ENCODE data around the gene FOXK1.
"Not testable (repeated sequence)": the region's sequence is repeated elsewhere in the genome, so short reads cannot be mapped to it uniquely, and the experiment has no call there.

FOXK1 gene

DNA sequence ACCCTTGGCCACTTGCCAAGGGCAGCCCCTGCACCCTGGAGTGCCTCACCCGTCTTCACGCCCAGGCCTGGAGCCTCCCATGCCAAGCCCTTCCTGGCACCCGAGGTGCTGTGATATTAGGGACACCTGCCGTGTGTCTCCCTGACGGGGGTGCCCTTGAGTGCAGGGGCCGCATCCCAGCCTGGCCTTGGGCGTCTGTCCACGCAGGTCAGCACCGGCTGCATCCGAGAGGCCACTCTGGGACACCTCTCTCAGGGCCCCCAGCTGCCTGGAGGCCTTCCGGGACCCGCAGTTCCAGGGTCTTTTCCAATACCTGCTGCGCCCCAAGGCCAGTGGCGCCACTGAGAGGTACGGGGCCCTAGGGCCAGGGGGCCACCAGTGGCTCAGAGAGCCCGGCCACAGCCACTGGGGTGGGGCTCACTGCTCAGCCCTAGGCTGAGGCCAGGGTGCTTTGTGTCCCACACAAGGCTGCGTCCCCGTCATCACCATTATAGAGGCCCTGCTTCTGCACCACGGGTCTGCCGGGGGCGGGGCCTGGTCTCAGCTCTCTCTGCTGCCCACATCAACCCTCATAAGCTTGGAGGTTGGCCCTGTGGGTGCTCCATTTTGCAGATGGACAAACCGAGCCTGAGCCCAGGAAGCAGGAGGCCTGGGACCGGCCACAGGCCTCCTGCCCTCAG, 106.0 kb downstream of the FOXK1 start:
- no peak for DNase-seq

DNA sequence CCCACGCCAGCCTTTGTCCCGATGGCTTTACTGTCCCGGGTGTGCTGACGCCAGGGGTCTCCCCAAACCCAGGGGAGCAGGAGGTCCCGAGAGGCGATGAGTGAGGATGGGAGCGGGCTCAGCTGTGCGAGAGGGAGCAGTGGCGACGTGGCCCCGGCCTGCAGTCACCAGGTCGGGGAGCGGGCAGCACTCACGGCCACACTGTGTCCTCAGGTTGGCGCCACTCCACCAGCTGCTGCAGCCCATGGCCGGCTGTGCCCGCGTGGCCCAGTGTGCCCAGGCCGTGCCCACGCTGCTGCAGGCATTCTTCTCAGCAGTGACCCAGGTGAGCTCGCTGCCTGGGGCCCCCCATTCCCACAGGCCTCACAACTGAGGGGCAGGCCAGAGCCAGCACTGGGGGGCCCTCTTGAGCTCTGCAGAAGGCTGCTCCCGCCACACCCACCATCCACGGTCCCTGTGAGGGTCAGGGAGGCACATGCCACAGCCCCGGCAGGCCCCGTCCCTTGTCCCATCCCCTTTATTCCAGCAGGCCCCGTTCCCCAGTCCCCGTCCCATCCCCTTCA, 106.6 kb downstream of the FOXK1 start:
- no peak for DNase-seq

DNA sequence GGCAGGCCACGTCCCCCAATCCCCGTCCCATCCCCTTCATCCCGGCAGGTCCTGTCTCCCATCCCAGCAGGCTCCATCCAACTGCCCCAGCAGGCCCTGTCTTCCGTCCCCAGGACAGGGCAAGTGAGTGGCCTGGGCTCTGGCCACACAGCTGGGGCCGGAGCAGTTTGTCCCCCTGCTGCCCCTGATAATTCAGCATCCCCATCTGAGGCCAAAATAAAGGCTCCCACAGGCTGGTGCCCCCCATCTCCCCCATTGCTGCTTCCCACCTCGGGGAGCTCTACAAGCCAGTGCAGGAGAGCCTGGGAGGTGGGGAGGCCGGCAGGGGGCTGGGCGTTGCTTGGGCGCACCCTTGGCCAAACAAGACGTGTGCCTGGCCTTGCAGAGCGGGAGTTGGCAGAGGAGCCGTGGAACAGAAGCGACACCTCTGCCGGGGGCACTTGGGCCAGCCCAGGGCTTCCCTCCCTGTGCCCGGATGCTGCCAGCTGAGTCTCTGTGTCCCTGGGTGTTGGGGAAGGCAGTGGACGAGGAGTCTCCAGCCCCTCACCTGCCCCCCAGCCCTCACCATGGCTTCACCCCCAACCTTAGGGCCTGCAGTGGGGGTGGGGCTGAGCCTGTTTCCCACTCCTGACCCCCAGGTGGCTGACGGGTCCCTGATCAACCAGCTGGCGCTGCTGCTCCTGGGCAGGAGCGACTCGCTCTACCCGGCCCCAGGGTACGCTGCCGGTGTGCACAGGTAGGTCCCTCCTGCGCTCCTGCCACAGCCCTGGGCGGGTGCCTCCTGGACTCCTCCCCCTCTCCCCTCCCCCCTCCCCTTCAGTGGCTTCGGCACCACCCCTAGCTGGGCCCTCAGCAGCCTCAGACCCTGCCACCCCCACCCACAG, 107.3 kb downstream of the FOXK1 start:
- DNase-seq, result no peak

DNA sequence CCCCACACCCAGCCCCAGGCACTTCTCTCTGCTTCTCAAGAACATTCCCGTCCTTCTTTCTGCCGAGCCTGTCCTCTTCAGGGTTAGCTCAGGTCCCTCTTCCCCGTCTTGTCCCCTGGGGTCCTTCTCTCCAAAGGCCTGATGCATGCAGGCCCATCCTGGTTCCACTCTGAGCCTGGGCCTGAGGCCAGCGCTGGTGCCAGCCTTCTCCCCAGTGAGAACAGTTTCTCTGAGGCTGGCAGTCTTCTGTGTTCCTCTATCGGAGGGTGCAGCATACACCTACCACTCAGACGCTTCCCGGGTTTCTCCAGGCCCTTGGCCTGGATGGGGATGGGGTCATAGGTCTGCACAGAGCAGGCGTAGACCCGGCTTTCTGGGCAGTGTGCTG, 108.0 kb downstream of the FOXK1 start:
- no peak for DNase-seq

DNA sequence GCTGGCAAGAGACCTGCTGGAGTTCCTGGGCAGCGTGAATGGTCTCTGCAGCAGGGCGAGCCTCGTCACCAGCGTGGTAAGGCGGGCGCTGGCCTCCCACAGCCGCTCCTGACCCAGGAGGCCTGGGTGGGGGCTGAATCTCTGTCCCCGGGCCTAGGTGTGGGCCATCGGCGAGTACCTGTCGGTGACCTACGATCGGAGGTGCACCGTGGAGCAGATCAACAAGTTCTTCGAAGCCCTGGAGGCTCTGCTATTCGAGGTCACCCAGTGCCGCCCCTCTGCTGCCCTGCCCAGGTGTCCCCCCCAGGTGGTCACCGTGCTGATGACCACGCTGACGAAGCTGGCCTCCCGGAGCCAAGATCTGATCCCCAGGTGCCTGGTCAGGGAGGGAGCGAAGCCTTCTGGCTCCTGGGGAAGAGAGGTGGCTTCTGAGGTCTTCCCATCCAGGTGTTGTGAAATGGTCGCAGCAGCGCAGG, 108.5 kb downstream of the FOXK1 start:
- no peak for DNase-seq

DNA sequence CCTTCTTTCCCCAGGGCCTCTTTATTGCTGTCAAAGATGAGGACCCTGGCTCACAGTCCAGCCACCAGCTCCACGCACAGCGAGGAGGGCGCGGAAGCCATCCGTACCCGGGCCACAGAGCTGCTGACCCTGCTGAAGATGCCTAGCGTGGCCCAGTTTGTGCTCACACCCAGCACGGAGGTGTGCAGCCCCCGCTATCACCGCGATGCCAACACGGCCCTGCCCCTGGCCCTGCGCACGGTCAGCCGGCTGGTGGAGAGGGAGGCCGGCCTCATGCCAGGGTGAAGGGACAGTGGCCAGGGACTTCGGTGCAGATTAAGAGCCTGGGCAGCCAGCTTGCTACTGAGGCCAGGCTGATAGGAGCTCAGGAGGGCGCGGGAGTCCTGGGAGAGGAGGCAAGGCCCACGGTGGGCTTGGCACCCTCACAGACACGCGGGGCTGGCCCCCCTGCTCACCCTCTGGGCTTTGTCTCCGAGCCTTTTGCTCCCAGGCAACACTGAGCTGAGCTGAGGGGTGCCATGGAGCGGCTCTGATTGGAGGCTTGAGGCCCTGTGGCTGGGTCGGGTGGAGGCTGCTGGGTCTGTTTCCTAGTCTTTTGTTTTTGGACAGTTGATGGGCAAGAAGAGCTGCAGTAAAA, 109.1 kb downstream of the FOXK1 start:
- DNase-seq, result no peak

DNA sequence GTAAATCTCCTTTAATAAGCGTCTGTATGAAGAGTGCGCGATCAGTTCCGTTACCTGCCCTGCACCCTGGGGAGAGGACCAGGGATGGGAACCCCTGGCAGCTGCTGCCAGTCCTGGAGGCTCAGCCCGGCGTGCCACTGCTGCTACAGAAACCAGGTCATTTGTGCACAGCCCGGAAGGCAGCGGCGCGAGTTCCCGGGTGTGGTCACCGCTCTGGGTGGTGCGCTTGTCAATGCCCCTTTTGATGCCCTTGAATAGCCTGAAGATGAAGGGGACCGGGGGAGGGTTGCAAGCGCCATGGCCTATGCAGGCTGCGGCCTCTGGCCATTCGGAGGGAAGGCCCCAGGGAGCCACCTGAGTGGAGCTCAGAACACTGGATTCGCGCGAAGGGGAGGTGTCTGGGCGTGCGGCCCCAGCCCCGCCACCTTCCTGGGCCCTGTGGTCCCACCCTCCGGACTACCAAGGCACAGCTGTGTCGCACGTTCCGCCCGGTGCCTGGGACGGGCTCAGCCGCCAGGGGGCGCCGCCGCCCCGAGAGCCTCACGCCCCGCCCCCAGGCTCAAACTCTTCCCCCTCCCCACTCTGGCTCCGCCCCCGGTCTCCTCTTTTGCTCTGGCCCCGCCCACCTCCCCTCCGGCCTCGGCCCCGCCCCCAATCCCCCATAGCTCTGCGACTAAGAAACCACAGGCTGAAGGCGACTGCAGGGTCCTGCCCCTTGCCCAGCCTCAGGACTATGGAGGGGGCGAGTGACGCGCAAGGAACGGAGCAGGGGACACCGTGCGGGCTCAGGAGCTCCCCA, 109.8 kb downstream of the FOXK1 start:
- DNase-seq, result peak; percentile 92

DNA sequence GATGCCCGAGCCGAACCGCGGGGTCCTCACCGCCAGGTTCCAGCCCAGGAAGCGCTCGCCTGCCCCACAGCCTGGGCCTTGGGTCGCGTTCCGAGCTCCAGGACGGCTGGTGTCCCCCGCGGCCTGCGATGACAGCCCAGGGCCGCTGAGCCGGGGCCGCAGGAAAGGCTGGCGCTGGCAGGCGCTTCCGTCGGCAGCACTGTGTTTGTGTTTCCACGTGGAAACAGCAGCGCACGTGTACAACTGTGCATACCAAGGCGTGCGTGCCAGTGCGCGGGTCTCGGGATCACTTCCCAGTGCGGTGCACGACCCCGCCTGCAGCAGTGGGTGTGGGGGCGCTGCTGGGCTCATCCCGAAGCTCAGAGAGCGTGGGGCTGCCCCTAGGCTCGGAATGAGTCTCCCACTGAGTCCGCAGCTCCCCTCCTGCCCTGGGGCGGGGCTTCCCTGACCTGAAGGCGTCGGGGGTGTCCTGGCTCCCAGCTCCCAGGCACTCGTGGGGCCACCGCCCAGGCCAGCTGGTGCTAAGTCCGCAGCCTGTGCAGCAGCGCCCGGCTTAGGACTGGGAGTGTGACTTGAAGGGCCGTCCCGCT, 110.5 kb downstream of the FOXK1 start:
- DNase-seq, result no peak

DNA sequence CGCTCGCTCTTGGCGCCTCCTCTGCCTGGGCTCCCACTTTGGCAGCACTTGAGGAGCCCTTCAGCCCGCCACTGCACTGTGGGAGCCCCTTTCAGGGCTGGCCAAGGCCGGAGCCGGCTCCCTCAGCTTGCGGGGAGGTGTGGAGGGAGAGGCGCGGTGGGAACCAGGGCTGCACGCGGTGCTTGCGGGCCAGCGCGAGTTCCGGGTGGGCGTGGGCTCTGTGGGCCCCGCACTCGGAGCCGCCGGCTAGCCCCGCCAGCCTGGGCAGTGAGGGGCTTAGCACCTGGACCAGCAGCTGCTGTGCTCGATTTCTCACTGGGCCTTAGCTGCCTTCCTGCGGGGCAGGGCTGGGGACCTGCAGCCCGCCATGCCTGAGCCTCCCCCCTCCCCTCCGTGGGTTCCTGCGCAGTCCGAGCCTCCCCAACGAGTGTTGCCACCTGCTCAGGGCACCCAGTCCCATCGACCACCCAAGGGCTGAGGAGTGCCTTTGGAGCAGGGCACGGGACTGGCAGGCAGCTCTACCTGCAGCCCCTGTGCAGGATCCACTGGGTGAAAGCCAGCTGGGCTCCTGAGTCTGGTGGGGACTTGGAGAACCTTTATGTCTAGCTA, 111.4 kb downstream of the FOXK1 start:
- not testable (repeated sequence) for DNase-seq

DNA sequence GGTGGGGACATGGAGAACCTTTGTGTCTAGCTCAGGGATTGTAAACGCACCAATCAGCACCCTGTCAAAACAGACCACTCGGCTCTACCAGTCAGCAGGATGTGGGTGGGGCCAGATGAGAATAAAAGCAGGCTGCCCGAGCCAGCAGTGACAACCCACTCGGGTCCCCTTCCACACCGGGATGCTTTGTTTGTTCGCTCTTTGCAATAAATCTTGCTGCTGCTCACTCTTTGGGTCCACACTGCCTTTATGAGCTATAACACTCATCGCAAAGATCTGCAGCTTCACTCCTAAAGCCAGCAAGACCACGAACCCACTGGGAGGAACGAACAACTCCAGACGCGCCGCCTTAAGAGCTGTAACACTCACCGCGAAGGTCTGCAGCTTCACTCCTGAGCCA, 112.1 kb downstream of the FOXK1 start:
- not testable (repeated sequence) for DNase-seq

DNA sequence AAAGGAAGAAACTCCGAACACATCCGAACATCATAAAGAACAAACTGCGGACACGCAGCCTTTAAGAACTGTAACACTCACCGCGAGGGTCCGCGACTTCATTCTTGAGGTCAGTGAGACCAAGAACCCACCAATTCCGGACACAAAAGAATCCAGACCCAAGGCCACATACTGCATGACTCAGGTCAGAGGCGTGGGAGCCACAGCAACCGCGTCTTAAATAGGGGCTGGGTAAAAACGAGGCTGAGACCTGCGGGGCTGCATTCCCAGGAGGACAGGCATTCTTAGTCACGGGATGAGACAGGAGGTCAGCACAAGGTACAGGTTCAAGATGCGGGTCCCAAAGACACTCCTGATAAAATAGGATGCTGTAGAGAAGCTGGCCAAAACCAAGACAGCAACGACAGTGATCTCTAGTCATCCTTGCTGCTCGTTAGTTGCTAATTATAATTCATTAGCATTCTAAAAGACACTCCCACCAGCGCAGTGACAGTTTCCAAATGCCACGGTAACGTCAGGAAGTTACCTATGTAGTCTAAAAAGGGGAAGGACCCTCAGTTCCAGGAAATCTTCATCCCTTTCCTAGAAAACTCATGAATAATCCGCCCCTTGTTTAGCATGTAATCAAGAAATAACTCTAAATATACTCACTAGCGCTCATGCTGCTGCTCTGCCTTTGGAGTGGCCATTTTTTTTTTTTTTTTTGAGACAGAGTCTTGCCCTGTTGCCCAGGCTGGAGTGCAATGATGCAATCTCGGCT, 112.7 kb downstream of the FOXK1 start:
- no peak for DNase-seq

DNA sequence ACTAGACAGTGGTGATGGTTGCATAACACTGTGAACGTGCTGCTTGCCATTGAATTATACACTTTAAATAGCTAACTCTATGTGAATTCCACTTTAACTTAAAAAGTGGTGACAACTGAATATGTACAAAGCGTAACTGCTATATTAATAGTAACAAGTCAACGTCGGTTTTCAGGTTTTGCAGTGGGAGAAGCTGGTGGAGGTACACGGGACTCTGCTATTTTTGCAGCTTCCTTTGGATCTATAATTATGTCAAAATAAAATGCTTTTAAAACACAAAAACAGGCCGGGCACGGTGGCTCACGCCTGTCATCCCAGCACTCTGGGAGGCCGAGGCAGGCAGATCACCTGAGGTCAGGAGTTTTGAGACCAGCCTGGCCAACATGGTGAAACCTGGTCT, 114.4 kb downstream of the FOXK1 start:
- no peak for DNase-seq

DNA sequence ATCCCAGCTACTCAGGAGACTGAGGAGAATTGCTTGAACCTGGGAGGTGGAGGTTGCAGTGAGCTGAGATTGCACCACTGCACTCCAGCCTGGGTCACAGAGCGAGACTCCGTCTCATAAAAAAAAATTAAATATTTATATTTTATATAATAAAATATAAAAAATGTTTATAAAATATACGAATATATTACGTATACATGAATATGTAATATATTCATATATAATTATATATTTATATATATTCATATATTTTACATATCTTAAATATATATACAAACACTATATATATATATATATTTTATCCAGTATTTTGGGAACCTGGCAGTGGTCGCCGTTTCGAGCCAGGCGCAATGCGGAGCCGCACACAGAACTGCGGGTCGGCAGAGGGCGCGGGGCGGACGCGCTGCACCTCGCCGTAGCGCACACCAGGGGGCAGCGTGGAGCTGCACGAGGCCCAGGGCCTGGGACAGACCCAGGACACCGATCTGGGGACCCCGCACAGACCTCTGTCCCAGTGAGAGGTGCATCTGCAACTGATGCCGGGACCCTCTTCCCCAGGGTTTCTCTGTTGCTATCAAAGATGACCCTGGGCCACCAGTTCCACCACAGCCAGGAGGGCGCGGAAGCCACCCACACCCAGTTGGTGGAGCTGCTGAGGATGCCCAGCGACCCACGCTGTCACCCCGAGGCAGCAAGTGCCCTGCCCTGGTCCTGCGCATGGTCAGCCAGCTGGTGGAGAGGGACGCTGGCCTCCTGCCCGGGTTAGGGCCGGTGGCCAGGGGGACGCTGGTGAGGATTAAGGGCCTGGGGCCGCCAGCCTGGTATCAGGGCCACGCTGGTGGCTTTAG, 116.0 kb downstream of the FOXK1 start:
- peak; percentile 70 for DNase-seq

DNA sequence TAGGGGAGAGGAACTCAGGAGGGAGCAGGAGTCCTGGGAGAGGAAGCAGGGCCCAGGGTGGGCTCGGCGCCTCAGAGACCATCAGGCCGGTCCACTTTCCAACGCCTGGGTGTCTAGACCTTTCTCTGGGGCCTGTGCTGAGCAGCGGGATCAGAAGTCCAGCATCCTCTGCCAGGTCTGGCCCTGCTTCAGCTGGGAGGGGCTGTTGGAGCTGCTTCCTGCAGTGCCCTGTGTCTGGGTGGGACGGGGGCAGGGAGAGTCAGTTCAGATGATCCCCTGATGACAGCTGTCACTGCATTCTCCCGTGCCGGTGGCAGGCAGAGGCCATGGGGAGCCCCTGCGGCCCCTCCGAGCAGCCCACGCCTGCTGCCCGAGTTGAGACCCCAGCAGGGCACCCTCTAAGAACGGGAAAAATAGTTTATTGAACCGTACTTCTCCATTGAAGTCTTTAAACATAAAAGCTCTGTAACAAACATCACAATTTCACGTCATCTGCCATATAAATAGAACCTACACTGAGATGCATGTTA, 116.7 kb downstream of the FOXK1 start:
- no peak for DNase-seq

DNA sequence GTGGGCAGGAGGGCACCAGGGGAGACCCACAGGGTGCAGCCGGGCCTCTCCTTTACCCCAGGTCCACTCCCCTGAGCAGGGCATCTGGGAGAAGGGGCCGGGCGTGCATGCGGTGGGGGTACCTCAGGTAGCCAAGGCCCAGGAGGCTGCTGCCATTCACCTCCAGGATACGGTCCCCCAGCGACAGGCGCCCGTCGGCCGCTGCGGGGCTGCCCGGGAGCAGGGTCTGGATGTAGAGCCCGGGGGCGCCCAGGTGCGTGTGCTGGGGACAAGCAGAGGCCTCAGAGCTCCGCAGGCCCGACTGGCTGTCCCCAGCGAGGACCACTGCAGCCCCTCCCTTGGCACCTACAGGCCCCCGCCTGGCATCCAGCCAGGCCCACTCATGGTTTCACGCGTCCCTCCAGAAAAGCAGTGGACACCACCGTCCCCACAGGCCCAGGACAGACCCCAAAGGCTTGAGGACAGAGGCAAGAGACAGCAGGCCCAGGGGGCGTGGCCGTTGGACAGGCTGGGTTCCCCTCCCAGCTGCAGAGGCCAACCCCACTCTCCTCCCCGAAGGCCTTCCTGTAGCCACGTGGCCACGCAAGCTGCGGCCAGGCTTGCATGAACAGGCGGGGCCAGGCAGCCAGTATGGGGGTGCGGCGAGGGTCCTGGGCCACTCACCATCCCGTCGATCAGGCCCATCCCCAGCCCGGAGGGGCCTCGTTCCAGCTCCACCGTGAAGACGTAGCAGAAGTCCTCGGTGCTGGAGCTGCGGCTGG, 117.6 kb downstream of the FOXK1 start:
- no peak for DNase-seq

DNA sequence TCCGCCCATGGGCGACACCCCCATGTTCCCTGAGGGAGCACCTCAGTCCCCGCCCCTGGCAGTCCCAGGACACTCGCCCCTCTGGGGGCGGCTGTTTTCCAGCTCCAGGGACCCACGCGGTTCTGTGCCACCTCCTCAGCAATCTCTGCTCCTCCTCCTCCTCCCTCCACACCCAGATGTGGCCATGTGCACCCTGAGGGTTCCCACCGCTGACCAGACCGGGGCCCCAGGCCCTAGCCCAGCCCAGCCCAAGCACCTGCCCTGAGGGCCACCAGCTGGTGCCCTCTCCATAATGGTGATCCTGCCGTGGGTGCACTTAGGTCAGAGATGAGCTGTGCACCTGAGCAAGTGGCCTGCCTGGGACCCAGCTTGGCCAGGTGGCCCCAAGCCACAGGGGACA, 118.4 kb downstream of the FOXK1 start:
- no peak for DNase-seq

DNA sequence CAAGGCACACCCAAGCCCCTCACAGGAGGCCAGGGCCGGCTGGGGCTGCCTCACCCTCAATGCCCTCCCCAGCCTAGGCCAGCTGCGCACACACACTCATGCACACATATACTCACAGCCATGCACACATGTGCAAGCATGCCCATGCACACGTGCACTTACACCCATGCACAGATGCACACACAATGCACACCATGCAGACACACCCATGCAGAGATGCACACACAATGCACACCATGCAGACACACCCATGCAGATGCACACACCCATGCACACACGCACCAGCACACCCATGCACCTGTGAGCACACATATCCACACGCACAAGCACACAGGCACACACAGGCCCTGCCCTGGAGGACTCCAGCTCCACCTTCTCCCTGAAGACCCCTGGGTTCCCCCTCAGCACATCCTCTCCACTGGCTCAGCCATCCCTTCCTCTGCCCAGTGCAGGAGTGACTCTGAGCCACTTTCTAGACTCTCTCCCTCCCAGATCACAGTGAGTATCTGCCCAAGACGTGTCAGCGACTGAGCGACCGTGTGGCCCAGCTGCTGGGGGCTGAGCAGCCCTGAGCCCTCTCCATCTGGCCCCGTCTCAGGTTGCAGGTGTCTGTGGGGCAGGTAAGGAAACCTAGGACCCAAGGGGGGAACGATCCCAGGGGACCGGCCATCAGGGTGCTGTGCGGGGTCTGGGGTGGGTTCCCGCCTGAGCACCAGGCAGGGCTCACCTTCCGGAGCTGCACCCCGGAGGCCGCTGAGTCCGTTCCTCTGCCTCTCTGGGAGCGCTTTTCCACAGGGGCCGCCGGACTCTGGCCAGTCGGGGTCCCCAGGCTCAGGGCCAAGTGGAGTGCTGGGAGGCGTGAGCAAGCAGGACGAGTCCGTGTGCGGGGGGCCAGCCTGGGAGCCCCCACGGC, 119.1 kb downstream of the FOXK1 start:
- no peak for DNase-seq

DNA sequence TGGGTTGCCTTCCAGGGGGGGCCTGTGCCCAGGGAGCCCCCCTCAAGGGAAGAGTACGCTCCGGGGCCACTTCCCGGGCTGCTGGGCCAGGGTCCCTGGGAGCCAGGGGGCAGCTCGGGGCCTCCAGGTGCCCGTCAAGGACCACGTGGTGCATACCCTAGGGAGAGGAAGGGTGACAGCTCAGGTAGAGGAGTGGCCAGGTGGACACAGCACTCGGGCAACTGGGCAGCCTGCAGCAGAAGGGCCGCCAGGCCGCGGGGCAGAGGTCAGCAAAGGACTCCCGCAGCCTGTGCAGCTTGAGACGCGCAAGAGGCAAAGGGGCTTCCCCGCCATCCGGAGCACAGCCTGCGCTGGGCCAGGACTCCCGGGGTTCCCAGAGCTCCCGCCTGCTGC, 119.7 kb downstream of the FOXK1 start:
- DNase-seq, result no peak
